LNCAP (cell line): ENCODE measurements around the gene TXN2.

Experiments used
- TF ChIP-seq, protein P1 (sequence below): fragments of 450-650 bp; IDR thresholded peaks from 2 replicates; pipeline ENCODE4 v1.5.1; 2017; ENCODE audit warnings: mild to moderate bottlenecking

Gene TXN2

DNA sequence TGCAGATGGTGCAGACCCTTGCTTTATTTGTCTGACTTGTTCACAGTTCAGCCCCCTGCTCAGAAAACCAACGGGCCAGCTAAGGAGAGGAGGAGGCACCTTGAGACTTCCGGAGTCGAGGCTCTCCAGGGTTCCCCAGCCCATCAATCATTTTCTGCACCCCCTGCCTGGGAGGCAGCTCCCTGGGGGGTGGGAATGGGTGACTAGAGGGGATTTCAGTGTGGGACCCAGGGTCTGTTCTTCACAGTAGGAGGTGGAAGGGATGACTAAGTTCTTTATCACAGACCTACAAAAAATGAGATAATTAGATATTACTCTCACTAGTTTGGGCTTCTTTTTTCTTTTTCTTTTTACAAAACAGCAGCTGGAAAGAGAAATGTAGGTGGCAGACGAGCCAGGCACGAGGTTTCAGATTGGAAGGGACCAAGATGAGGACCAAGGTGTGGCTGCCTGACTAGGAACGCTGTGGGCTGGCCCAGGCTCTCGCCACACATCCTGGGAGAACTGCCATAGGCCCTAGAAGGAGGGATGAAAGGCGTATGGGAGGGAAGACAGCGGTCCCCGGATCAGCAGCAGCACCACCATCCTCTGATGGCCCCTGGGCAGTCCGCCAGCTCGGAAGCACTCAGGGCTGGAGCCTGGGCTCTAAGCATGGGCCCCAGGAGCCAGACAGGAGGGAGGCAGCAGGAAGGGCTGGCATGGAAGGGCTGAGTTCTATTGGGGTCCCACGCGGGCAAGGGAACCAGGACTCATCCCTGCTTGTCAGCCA lies 14.2 kb downstream of the TXN2 start:
- TF ChIP-seq, protein P1, sequence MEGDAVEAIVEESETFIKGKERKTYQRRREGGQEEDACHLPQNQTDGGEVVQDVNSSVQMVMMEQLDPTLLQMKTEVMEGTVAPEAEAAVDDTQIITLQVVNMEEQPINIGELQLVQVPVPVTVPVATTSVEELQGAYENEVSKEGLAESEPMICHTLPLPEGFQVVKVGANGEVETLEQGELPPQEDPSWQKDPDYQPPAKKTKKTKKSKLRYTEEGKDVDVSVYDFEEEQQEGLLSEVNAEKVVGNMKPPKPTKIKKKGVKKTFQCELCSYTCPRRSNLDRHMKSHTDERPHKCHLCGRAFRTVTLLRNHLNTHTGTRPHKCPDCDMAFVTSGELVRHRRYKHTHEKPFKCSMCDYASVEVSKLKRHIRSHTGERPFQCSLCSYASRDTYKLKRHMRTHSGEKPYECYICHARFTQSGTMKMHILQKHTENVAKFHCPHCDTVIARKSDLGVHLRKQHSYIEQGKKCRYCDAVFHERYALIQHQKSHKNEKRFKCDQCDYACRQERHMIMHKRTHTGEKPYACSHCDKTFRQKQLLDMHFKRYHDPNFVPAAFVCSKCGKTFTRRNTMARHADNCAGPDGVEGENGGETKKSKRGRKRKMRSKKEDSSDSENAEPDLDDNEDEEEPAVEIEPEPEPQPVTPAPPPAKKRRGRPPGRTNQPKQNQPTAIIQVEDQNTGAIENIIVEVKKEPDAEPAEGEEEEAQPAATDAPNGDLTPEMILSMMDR, result no peak

DNA sequence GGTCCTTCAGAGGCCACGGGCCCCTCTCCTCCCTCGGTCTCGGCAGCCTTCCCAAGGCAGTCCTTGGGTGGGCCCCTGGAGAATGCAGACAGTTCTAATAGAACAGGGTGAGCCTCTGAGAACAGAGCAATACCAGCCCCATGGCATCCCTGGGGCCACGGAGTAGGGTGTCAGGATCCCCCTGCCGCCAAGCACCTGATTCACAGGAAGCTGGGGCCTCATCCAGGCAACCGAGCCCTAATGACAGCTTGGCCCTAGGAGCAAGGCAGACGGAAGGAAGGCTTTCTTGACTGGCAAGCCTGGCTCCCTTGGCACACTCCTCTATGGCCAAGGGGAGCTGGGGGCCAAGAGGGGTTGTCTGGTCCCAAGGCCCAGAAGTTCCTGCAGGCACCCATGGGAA lies 15.2 kb downstream of the TXN2 start:
- TF ChIP-seq, protein P1, result no peak

DNA sequence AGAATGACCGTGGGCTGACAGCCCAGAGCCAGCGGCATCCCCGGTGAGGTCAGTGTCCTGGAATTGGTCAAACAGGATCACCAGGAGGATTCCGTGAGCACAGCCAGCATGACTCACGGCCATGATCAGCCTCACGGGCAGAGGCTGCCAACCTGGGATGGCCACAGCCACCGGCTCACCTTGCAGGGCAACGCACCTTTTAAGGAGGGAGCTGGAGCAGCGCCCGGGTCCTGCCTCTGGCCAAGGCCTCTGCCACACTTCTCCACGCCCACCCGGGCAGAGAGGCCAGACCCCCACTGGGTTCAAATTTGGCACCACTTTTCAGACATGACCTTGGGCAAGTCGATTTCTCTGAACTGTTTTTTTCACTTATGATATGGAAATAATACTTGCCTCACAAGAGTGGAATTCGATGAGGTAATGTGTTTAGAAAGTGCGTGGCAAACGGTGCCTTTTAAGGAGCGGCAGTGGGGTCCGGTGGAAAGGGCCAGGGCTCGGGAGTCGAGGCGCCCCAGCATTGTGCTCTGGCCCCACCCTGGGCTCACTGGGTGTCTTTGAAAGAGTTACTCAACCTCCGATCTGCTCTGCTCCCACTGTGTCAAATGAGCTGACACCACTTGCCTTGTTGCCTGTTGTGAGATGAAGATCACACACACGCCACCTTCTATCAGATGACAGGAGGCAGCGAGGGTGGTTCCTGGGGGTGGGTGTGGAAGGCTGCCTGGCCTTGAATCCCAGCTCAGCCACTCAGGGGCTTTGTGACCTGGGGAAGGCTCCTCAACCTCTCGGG lies 16.0 kb downstream of the TXN2 start:
- TF ChIP-seq, protein P1, result no peak

DNA sequence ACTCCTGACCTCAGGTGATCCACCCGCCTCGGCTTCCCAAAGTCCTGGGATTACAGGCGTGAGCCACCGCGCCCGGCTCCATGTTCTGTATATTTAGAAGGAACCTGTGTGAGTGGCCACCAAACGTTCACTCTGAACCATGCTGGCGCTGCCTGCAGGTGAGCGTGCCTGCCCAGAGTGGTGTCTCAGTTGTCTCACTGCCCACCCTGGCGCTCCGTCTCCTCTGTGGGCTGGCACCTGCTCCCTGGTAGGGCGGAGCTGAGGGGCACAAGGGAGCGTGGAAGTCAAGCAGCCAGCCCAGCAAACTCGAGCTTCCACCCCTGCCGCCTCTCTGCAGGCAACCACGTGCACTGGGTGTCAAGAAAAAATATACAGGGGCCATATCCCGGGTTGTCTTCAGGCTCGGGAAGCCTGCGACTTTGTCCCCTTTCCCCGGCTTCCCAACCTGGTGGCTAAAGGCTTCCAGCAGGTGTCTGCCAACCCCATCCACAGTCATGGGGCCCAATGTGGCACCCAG lies 16.7 kb downstream of the TXN2 start:
- TF ChIP-seq, protein P1, result no peak

DNA sequence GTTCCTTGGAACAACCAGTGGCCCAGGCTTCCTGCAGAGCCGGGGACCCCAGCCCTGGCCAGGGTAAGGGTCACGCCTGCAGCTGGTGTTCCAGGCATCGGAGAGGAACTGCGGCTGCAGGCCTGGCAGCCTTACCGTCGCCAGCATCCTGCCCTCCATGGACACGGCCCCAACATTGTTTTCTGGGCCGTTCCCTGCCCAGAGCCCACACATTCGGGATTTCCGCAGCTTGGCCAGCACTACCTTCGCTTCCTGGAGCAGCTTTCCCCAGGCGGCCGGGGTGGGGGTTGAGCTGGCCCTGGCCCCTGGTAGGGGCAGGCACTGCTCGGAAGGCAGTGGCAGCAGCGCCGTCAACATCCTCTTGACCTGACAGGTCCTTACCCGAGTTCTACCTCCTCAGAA lies 17.7 kb downstream of the TXN2 start:
- TF ChIP-seq, protein P1, result no peak

DNA sequence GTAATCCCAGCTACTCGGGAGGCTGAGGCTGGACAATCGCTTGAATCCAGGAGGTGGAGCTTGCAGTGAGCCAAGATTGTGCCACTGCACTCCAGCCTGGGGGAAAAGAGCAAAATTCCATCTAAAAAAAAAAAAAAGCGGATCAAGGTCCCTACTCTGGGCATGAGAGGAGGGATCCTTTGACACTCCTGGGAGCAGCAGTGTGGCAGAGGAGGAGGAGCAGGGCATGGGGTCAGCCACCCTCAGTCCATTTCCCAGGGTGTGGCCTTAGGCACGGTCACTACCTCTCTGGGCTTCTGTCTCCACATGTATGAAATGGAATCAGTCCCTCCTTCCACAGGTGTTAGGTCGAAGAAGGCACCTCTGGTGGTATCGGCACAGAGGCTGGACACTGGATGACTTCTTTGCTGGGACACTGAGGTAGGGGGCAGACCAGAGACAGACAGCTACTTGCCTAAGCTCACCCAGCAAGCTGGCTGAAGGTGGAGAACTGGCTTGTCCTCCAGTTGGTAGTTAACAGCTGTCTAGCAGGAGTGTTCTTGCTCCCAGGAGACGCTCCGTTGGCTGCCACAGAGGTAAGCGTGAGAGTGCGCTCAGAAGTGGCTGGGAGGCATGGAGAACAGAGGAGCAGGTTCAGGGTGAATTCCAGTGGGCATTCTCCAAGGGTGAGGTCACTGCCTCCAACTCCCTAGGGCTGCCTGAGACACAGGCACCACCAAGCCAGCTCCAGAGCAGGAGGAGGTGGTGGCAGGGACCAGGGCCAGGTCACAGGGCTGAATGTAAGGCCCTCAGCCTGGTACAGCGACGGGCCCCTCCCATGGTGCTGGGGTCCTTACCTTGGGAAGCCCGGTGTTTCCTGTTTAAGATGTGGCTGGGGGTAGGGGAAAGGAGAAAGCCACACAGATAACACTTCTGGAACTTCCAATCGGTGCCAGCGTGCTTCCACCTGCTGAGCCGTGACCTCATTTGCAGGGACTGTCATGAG lies 19.5 kb downstream of the TXN2 start:
- TF ChIP-seq, protein P1, result no peak

DNA sequence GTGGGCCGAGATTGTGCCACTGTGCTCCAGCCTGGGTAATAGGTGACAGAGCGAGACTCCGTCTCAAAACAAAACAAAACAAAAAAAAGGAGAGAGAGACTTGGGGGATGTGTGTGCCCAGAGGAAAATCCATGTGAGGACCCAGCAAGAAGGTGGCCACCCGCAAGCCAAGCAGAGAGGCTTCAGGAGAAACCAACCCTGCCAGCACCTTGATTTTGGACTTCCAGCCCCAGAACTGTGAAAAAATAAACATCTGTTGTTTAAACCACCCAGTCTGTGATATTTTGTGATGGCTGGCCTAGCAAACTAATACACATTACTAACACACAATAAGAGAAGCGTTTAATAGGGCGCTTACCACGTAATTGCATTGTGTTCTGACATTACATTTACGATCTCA lies 21.2 kb downstream of the TXN2 start:
- TF ChIP-seq, protein P1, result no peak
